PC-3 (cell line): ENCODE results near the gene NEO1.

Source experiments
- EZH2 ChIP-seq: fragments of 300-600 bp; sonication (generic); IDR thresholded peaks from one replicate; pipeline ENCODE4 v1.6.1; 2017; ENCODE audit warnings: antibody characterized with exemption, mild to moderate bottlenecking, low read length; ENCODE audit not compliant: unreplicated experiment
- EZH2phosphoT487 ChIP-seq: fragments of 300-600 bp; sonication (generic); IDR thresholded peaks from 2 replicates; pipeline ENCODE4 v1.6.1; 2018; ENCODE audit warnings: mild to moderate bottlenecking, antibody characterized with exemption, low read length, borderline replicate concordance
- TF ChIP-seq, protein P1 (sequence below): fragments of 300-600 bp; sonication (generic); conservative IDR thresholded peaks from 2 replicates; pipeline ENCODE4 v1.5.1; 2017; ENCODE audit warnings: antibody characterized with exemption, low read depth, mild to moderate bottlenecking, low read length

- TF ChIP-seq, protein P1, sequence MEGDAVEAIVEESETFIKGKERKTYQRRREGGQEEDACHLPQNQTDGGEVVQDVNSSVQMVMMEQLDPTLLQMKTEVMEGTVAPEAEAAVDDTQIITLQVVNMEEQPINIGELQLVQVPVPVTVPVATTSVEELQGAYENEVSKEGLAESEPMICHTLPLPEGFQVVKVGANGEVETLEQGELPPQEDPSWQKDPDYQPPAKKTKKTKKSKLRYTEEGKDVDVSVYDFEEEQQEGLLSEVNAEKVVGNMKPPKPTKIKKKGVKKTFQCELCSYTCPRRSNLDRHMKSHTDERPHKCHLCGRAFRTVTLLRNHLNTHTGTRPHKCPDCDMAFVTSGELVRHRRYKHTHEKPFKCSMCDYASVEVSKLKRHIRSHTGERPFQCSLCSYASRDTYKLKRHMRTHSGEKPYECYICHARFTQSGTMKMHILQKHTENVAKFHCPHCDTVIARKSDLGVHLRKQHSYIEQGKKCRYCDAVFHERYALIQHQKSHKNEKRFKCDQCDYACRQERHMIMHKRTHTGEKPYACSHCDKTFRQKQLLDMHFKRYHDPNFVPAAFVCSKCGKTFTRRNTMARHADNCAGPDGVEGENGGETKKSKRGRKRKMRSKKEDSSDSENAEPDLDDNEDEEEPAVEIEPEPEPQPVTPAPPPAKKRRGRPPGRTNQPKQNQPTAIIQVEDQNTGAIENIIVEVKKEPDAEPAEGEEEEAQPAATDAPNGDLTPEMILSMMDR: no peak
- TF ChIP-seq EZH2 (no peak), EZH2phosphoT487 (no peak)
Observed at GRCh38 chr15:73005446-73005845, 46.8 kb upstream of the NEO1 start.
